IMR-90 (cell line): ENCODE data around the gene SF3B2. TPM values are rescaled to one million over a fixed set of nuclear protein-coding genes. Genes with fewer than 3 reads are reported as not detected.
"Not testable (repeated sequence)": the region's sequence is repeated elsewhere in the genome, so short reads cannot be mapped to it uniquely, and the experiment has no call there.

Source experiments
- ATAC-seq: fragments of 200-7000 bp; cut with Tn5 transposase; 2 replicates; pipeline ENCODE4 v1.9.1; 2020; ENCODE audit warnings: low read depth, mild to moderate bottlenecking, moderate library complexity
- BruUV-seq: library from RNA; stranded (reverse); fragments of 400-500 nt; replicated peaks from 2 replicates; lab custom pipeline; 2021; lab: Mats Ljungman, UMichigan
- CTCF ChIA-PET: fragments of 300-600 bp; formaldehyde crosslinking; extraction: SDS; loops from one replicate; lab custom pipeline; 2021; ENCODE audit warnings: antibody characterized with exemption; lab: Yijun Ruan, JAX
- POLR2A ChIA-PET: fragments of 300-600 bp; sonication (Branson Sonifier 250); formaldehyde crosslinking; loops from one replicate; lab custom pipeline; 2022; ENCODE audit warnings: antibody characterized with exemption; ENCODE audit not compliant: unreplicated experiment; lab: Charles Lee
- DNase-seq: peaks from one replicate; pipeline ENCODE4 v3.0.0; 2013
- H2AFZ ChIP-seq: replicated peaks from 2 replicates; pipeline ENCODE3; 2013; ENCODE audit warnings: low read length, mild to moderate bottlenecking; ENCODE audit not compliant: poor library complexity
- H2AK5ac ChIP-seq: 2 replicates; pipeline ENCODE4 v1.6.1; 2013; ENCODE audit warnings: low read depth, low read length, inconsistent platforms
- H2AK9ac ChIP-seq: replicated peaks from 2 replicates; pipeline ENCODE3; 2013; ENCODE audit warnings: mild to moderate bottlenecking, low read depth, low read length, moderate library complexity; ENCODE audit not compliant: poor library complexity
- H2BK120ac ChIP-seq: 2 replicates; pipeline ENCODE4 v1.6.1; 2013; ENCODE audit warnings: low read depth, low read length, inconsistent platforms
- H2BK15ac ChIP-seq: 3 replicates; pipeline ENCODE4 v1.6.1; 2013; ENCODE audit warnings: low read depth, low read length, inconsistent platforms
- H2BK20ac ChIP-seq: 2 replicates; pipeline ENCODE4 v1.6.1; 2013; ENCODE audit warnings: low read depth, mild to moderate bottlenecking, inconsistent platforms, low read length, moderate library complexity
- H2BK5ac ChIP-seq: 2 replicates; pipeline ENCODE4 v1.6.1; 2013; ENCODE audit warnings: mild to moderate bottlenecking, low read depth, low read length, inconsistent platforms; ENCODE audit not compliant: poor library complexity, severe bottlenecking
- H3K14ac ChIP-seq: replicated peaks from 2 replicates; pipeline ENCODE4 v1.6.1; 2013; ENCODE audit warnings: low read depth, low read length, inconsistent platforms
- H3K18ac ChIP-seq: 2 replicates; pipeline ENCODE4 v1.6.1; 2013; ENCODE audit warnings: low read depth, low read length, control low read depth
- H3K23ac ChIP-seq: 2 replicates; pipeline ENCODE4 v1.6.1; 2013; ENCODE audit warnings: low read depth, low read length, inconsistent platforms
- H3K27ac ChIP-seq: 2 replicates; pipeline ENCODE4 v1.5.1; 2013; ENCODE audit warnings: mild to moderate bottlenecking, control low read depth, low read length; ENCODE audit not compliant: insufficient read depth
- H3K27me3 ChIP-seq: 2 replicates; pipeline ENCODE4 v1.6.1; 2013; ENCODE audit warnings: low read length; ENCODE audit not compliant: control insufficient read depth, insufficient read depth
- H3K36me3 ChIP-seq: 2 replicates; pipeline ENCODE4 v1.6.1; 2013; ENCODE audit warnings: low read length, mixed read lengths; ENCODE audit not compliant: control insufficient read depth, insufficient read depth
- H3K4ac ChIP-seq: 2 replicates; pipeline ENCODE4 v1.6.1; 2013; ENCODE audit warnings: low read depth, low read length, inconsistent platforms
- H3K4me1 ChIP-seq: 2 replicates; pipeline ENCODE4 v1.6.1; 2013; ENCODE audit warnings: low read length, mixed read lengths; ENCODE audit not compliant: control insufficient read depth, insufficient read depth
- H3K4me2 ChIP-seq: 2 replicates; pipeline ENCODE4 v1.6.1; 2013; ENCODE audit warnings: low read depth, mild to moderate bottlenecking, control low read depth, low read length, moderate library complexity
- H3K4me3 ChIP-seq: 2 replicates; pipeline ENCODE4 v1.5.1; 2013; ENCODE audit warnings: low read depth, mild to moderate bottlenecking, control low read depth, low read length, moderate library complexity; ENCODE audit not compliant: insufficient read depth
- H3K56ac ChIP-seq: 2 replicates; pipeline ENCODE4 v1.6.1; 2013; ENCODE audit warnings: low read length, inconsistent platforms; ENCODE audit not compliant: insufficient read depth; ENCODE audit errors: extremely low read depth
- H3K79me1 ChIP-seq, 2 experiments: 2 replicates each; pipeline ENCODE4 v1.6.1; 2013; ENCODE audit warnings: low read length in 2 of 2, inconsistent platforms in 1 of 2, low read depth in 1 of 2
- H3K9ac ChIP-seq: 2 replicates; pipeline ENCODE4 v1.6.1; 2013; ENCODE audit warnings: low read depth, low read length, control low read depth
- H3K9me1 ChIP-seq: 2 replicates; pipeline ENCODE4 v1.6.1; 2013; ENCODE audit warnings: low read length, inconsistent platforms; ENCODE audit not compliant: insufficient read depth
- H3K9me3 ChIP-seq: 2 replicates; pipeline ENCODE4 v1.6.1; 2013; ENCODE audit warnings: low read length; ENCODE audit not compliant: control insufficient read depth, insufficient read depth
- H4K20me1 ChIP-seq: 2 replicates; pipeline ENCODE4 v1.6.1; 2013; ENCODE audit warnings: low read length, inconsistent platforms; ENCODE audit not compliant: insufficient read depth
- H4K5ac ChIP-seq: 2 replicates; pipeline ENCODE4 v1.6.1; 2013; ENCODE audit warnings: mild to moderate bottlenecking, low read depth, low read length, control low read depth
- H4K8ac ChIP-seq, 2 experiments: 2 replicates each; pipeline ENCODE4 v1.6.1; 2013; ENCODE audit warnings: low read depth in 2 of 2, low read length in 2 of 2, control low read depth in 1 of 2, inconsistent platforms in 1 of 2
- H4K91ac ChIP-seq: 2 replicates; pipeline ENCODE4 v1.6.1; 2013; ENCODE audit warnings: low read depth, low read length, inconsistent platforms; ENCODE audit not compliant: insufficient read depth
- CEBPB ChIP-seq: IDR thresholded peaks from 2 replicates; pipeline ENCODE4 v1.6.1; 2012; ENCODE audit warnings: low read depth, low read length, improper control_type of control experiment
- MAZ ChIP-seq: IDR thresholded peaks from 2 replicates; pipeline ENCODE4 v1.6.1; 2012; ENCODE audit warnings: low read depth, mild to moderate bottlenecking, low read length, improper control_type of control experiment, moderate library complexity, borderline replicate concordance
- RAD21 ChIP-seq: IDR thresholded peaks from 2 replicates; pipeline ENCODE4 v1.6.1; 2012; ENCODE audit warnings: low read length, improper control_type of control experiment
- SMC3 ChIP-seq: fragments of 150-350 bp; IDR thresholded peaks from 2 replicates; pipeline ENCODE4 v1.6.1; 2016; ENCODE audit warnings: low read depth, mild to moderate bottlenecking, antibody characterized with exemption, low read length, moderate library complexity
- WGBS, 2 experiments: methylation state at CpG; one replicate each; pipeline versions ENCODE4 v1.1.5 to v1.1.7; 2013; ENCODE audit warnings: missing lambda C conversion rate in 2 of 2; ENCODE audit not compliant: insufficient read length in 1 of 2; ENCODE audit errors: extremely low coverage in 2 of 2; 5-methylcytosine and 5-hydroxymethylcytosine counted together
- dilution Hi-C: fragments of 300-500 bp; cut with HindIII; formaldehyde crosslinking; loops from one replicate; pipeline ENCODE4 v1.14.3; 2018; ENCODE audit warnings: low sequenced_read_pairs; ENCODE audit not compliant: unreplicated experiment
- in situ Hi-C: fragments of 300-500 bp; cut with MboI; formaldehyde crosslinking; loops from 3 replicates; pipeline ENCODE4 v1.14.3; 2019; ENCODE audit warnings: low sequenced_read_pairs, inconsistent platforms, mixed read lengths
- intact Hi-C: fragments of 100-400 bp; cut with micrococcal nuclease; formaldehyde crosslinking; loops from 2 replicates; pipeline ENCODE4 v1.10.0; 2022
- polyA plus RNA-seq, 3 experiments: library from polyadenylated mRNA; depleted of rRNA; stranded (reverse); fragments of >200 nt; gene quantifications; 2 replicates each; pipeline ENCODE4 v1.2.3, GENCODE V29; 2012; ENCODE audit warnings: low replicate concordance in 1 of 3
- total RNA-seq: library from RNA; depleted of rRNA; stranded (reverse); fragments of >200 nt; gene quantifications from 2 replicates; pipeline ENCODE4 v1.2.3, GENCODE V29; 2012

SF3B2 gene
- total and polyA plus RNA-seq, 2 of the 4 experiments (the other 2 are of a cell fraction) = 120 to 122 TPM

- Histone ChIP-seq H3K18ac (no peak overlapping the region), H2BK20ac (no peak overlapping the region; the same call in 1 of the 2 replicates), H3K27ac (no peak overlapping the region), H4K91ac (no peak overlapping the region), H2BK120ac (no peak overlapping the region), H3K23ac (no peak overlapping the region), H3K4ac (no peak overlapping the region), H2BK5ac (no peak overlapping the region), H3K4me2 (no peak overlapping the region), H3K56ac (no peak overlapping the region), H2AK5ac (no peak overlapping the region), H3K14ac (no peak overlapping the region), H3K27me3 (peaks cover 13% of the 10 kb centered on the region), H4K5ac (0 out of 2 replicates have a peak overlapping the region, but pooled peaks have one; percentile 7), H2AK9ac (no peak overlapping the region), H2BK15ac (no peak overlapping the region), H2AFZ (peak overlapping the region; percentile 77), H3K9ac (no peak overlapping the region), H3K4me3 (no peak overlapping the region), H4K8ac (peak overlapping the region in 1 of 2 experiments; percentile 58; a peak in 2 of 4 replicates), H4K20me1 (no peaks in the 10 kb centered on the region), H3K36me3 (peaks cover 7% of the 10 kb centered on the region; the same call in 1 of the 2 replicates), H3K79me1 (peaks cover 6 to 7% of the 10 kb centered on the region in 2 experiments; a peak in 2 of 4 replicates), H3K4me1 (no peaks in the 10 kb centered on the region; the same call in none of the 2 replicates), H3K9me1 (0 out of 2 replicates have a peak, but pooled peaks cover 4% of the 10 kb centered on the region), H3K9me3 (no peaks in the 10 kb centered on the region)
- dilution Hi-C loops (no loop called here), in situ Hi-C loops (no loop called here), intact Hi-C loops (no loop called here)
- POLR2A ChIA-PET = interaction anchor here (0.5 to 0.6 kb wide), 2 partner anchors 11 to 130 kb away, joined by 3 read pairs; no protein-coding TSS in a partner anchor
- BruUV-seq = no TSS peak
- DNase-seq (no peak), ATAC-seq (no peak)
- TF ChIP-seq MAZ (no peak), SMC3 (no peak), RAD21 (no peak), CEBPB (no peak)
- no CpG with 5 or more reads among the region's 10 CpGs for WGBS, 2 experiments
- CTCF ChIA-PET = interaction anchor here (0.7 kb wide), 1 partner anchor 102 kb away, joined by 3 read pairs; no protein-coding TSS in a partner anchor
These were observed 43.6 kb upstream of the SF3B2 start for GRCh38 chr11:66008468-66009101.

- H3K4me2 ChIP-seq, H3K9me3 ChIP-seq, H2AK9ac ChIP-seq, in situ Hi-C loops, H4K5ac ChIP-seq, ATAC-seq, H3K36me3 ChIP-seq, H3K4ac ChIP-seq, H3K4me1 ChIP-seq, H2BK5ac ChIP-seq, POLR2A ChIA-PET, H2BK15ac ChIP-seq, H2BK120ac ChIP-seq, H3K14ac ChIP-seq, H3K9ac ChIP-seq, H3K79me1 ChIP-seq, H3K18ac ChIP-seq, H4K91ac ChIP-seq, H3K9me1 ChIP-seq, H4K20me1 ChIP-seq, H2BK20ac ChIP-seq, H3K27ac ChIP-seq, dilution Hi-C loops, intact Hi-C loops, H3K56ac ChIP-seq, H3K23ac ChIP-seq, H2AFZ ChIP-seq, H4K8ac ChIP-seq, H2AK5ac ChIP-seq, DNase-seq, BruUV-seq, CTCF ChIA-PET, H3K4me3 ChIP-seq: not testable (repeated sequence)
- H3K27me3 ChIP-seq = peaks cover 13% of the 10 kb centered on the region
- WGBS, 2 experiments = 31% methylated on average over 4 of the region's 4 CpGs; no CpG with 5 or more reads in 1 of the 2 experiments
These were observed 42.1 kb upstream of the SF3B2 start for GRCh38 chr11:66010036-66010435.
